Hepatocyte (in vitro differentiated cells): Measurements from ENCODE around the gene PHF20. TPM values are rescaled to one million over a fixed set of nuclear protein-coding genes. Genes with fewer than 3 reads are reported as not detected.

Experiments used
- DNase-seq: peaks from one replicate; pipeline ENCODE4 v3.0.0-alpha.2; 2016; ENCODE audit warnings: low spot score
- H2AFZ ChIP-seq: fragments of 200-600 bp; sonication (generic); 2 replicates; pipeline ENCODE4 v1.6.0; 2016; ENCODE audit warnings: antibody characterized with exemption, mild to moderate bottlenecking
- H3K27ac ChIP-seq: fragments of 200-600 bp; sonication (generic); 2 replicates; pipeline ENCODE4 v1.5.1; 2016; ENCODE audit warnings: mild to moderate bottlenecking
- H3K27me3 ChIP-seq: fragments of 200-600 bp; sonication (generic); 2 replicates; pipeline ENCODE4 v1.6.1; 2016
- H3K36me3 ChIP-seq: fragments of 200-600 bp; sonication (generic); replicated peaks from 2 replicates; pipeline ENCODE4 v1.5.1; 2016; ENCODE audit warnings: low read depth; ENCODE audit not compliant: insufficient read depth
- H3K4me1 ChIP-seq: fragments of 200-600 bp; sonication (generic); 2 replicates; pipeline ENCODE4 v1.5.1; 2016; ENCODE audit warnings: mild to moderate bottlenecking, moderate library complexity; ENCODE audit not compliant: insufficient read depth
- H3K4me2 ChIP-seq: fragments of 200-600 bp; sonication (generic); 2 replicates; pipeline ENCODE4 v1.6.0; 2016
- H3K4me3 ChIP-seq: fragments of 200-600 bp; sonication (generic); 2 replicates; pipeline ENCODE4 v1.5.1; 2016; ENCODE audit warnings: mild to moderate bottlenecking
- H3K79me2 ChIP-seq: fragments of 200-600 bp; sonication (generic); 2 replicates; pipeline ENCODE4 v1.6.0; 2017; ENCODE audit warnings: mild to moderate bottlenecking
- H3K9me2 ChIP-seq: fragments of 200-600 bp; sonication (generic); replicated peaks from 2 replicates; pipeline ENCODE4 v1.6.0; 2017; ENCODE audit warnings: mild to moderate bottlenecking; ENCODE audit not compliant: insufficient read depth
- H3K9me3 ChIP-seq: fragments of 200-600 bp; sonication (generic); 2 replicates; pipeline ENCODE4 v1.5.1; 2016; ENCODE audit warnings: low read depth, mild to moderate bottlenecking
- H4K20me1 ChIP-seq: fragments of 200-600 bp; sonication (generic); 2 replicates; pipeline ENCODE4 v1.6.0; 2016; ENCODE audit warnings: mild to moderate bottlenecking; ENCODE audit not compliant: insufficient read depth, poor library complexity, severe bottlenecking
- CTCF ChIP-seq: fragments of 200-600 bp; sonication (generic); IDR thresholded peaks from 2 replicates; pipeline ENCODE4 v1.5.1; 2016; ENCODE audit warnings: antibody characterized with exemption, mild to moderate bottlenecking; ENCODE audit not compliant: poor library complexity
- EZH2 ChIP-seq: fragments of 200-600 bp; sonication (generic); IDR thresholded peaks from 2 replicates; pipeline ENCODE4 v1.6.1; 2016; ENCODE audit warnings: antibody characterized with exemption, mild to moderate bottlenecking, borderline replicate concordance
- EZH2phosphoT487 ChIP-seq: fragments of 200-600 bp; sonication (generic); IDR thresholded peaks from one replicate; pipeline ENCODE4 v1.6.1; 2018; ENCODE audit warnings: antibody characterized with exemption, mild to moderate bottlenecking, low read depth, moderate library complexity; ENCODE audit not compliant: unreplicated experiment, severe bottlenecking
- WGBS: methylation state at CpG from one replicate; pipeline ENCODE4 v1.1.6; 2016; ENCODE audit warnings: low lambda C conversion rate; ENCODE audit errors: missing lambda C conversion rate; 5-methylcytosine and 5-hydroxymethylcytosine counted together
- polyA plus RNA-seq: library from polyadenylated mRNA; unstranded; fragments of >200 nt; fragmentation: Nextera tagmentation; extraction: Ambion mirVana; gene quantifications from 2 replicates; pipeline ENCODE4 v1.2.1, GENCODE V29; 2016
- total RNA-seq: library from RNA; depleted of rRNA; stranded (reverse); fragments of >200 nt; gene quantifications from 2 replicates; pipeline ENCODE4 v1.2.3, GENCODE V29; 2014

Gene PHF20
- total and polyA plus RNA-seq, 2 experiments from 2014 or later, result 24.0 to 24.2 TPM

DNA sequence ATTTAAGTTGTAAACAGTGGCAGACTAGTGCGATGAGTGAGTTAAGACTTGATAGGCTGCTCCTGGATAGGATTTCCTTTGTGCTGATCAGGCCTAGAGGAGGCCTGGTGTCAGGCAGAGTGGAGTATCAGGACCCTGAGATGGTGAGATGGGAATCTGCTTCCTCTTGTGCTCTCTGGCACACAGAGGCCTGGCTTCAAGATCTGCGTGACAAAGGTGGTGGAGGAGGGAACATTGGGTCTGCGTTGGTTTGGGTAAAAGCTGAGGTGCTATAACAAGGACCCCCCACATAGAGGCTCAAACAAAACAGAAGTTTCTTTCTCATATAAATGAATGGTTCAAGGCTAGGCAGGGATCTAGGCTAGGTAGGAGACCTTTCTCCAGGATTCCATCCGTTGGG lies 162.2 kb downstream of the PHF20 start:
- Histone ChIP-seq H3K4me1 (no peaks in the 10 kb centered on the region), H3K9me2 (no peaks in the 10 kb centered on the region), H3K27ac (no peak overlapping the region), H3K27me3 (no peaks in the 10 kb centered on the region), H3K79me2 (no peaks in the 10 kb centered on the region), H2AFZ (no peak overlapping the region), H3K4me3 (no peak overlapping the region), H3K4me2 (no peak overlapping the region), H4K20me1 (no peaks in the 10 kb centered on the region), H3K9me3 (no peaks in the 10 kb centered on the region), H3K36me3 (no peaks in the 10 kb centered on the region)
- DNase-seq, result no peak
- WGBS, result 88% methylated on average over 4 of the region's 4 CpGs
- TF ChIP-seq EZH2, result no peak
- TF ChIP-seq CTCF, result no peak
- no peak for TF ChIP-seq EZH2phosphoT487

GRCh38 chr20:35939264-35939663 lies 167.4 kb downstream of the PHF20 start:
- no peak for DNase-seq
- no peak overlapping the region for H2AFZ ChIP-seq
- TF ChIP-seq EZH2 (no peak), EZH2phosphoT487 (no peak), CTCF (no peak)
- 89% methylated on average over 3 of the region's 3 CpGs for WGBS
- H3K79me2 ChIP-seq, result no peaks in the 10 kb centered on the region
- H3K9me3 ChIP-seq, result no peaks in the 10 kb centered on the region
- no peaks in the 10 kb centered on the region for H3K36me3 ChIP-seq
- H3K4me1 ChIP-seq, result no peaks in the 10 kb centered on the region
- no peaks in the 10 kb centered on the region for H3K9me2 ChIP-seq
- H3K4me3 ChIP-seq, result no peak overlapping the region
- no peaks in the 10 kb centered on the region for H3K27me3 ChIP-seq
- no peak overlapping the region for H3K4me2 ChIP-seq
- H3K27ac ChIP-seq, result no peak overlapping the region
- no peaks in the 10 kb centered on the region for H4K20me1 ChIP-seq

- H3K4me1 ChIP-seq, result no peaks in the 10 kb centered on the region
- DNase-seq, result no peak
- H3K4me2 ChIP-seq, result no peak overlapping the region
- no peak overlapping the region for H3K4me3 ChIP-seq
- no peaks in the 10 kb centered on the region for H3K9me2 ChIP-seq
- no peaks in the 10 kb centered on the region for H3K36me3 ChIP-seq
- no peak overlapping the region for H2AFZ ChIP-seq
- WGBS, result 100% methylated on average over 2 of the region's 2 CpGs
- H3K27ac ChIP-seq, result no peak overlapping the region
- H3K9me3 ChIP-seq, result no peaks in the 10 kb centered on the region
- no peaks in the 10 kb centered on the region for H4K20me1 ChIP-seq
- H3K27me3 ChIP-seq, result no peaks in the 10 kb centered on the region
- no peak for TF ChIP-seq CTCF
- TF ChIP-seq EZH2, result no peak
- TF ChIP-seq EZH2phosphoT487, result no peak
- H3K79me2 ChIP-seq, result no peaks in the 10 kb centered on the region
These were observed 169.8 kb downstream of the PHF20 start for GRCh38 chr20:35941620-35942019.

GRCh38 chr20:35942243-35942642 lies 170.4 kb downstream of the PHF20 start:
- 90% methylated on average over 2 of the region's 2 CpGs for WGBS
- no peaks in the 10 kb centered on the region for H3K9me3 ChIP-seq
- no peak for DNase-seq
- no peak overlapping the region for H2AFZ ChIP-seq
- H3K4me3 ChIP-seq, result no peak overlapping the region
- TF ChIP-seq CTCF, result no peak
- TF ChIP-seq EZH2phosphoT487, result no peak
- TF ChIP-seq EZH2, result no peak
- no peaks in the 10 kb centered on the region for H4K20me1 ChIP-seq
- no peaks in the 10 kb centered on the region for H3K79me2 ChIP-seq
- H3K4me2 ChIP-seq, result no peak overlapping the region
- H3K9me2 ChIP-seq, result no peaks in the 10 kb centered on the region
- H3K4me1 ChIP-seq, result no peaks in the 10 kb centered on the region
- H3K27ac ChIP-seq, result no peak overlapping the region
- H3K36me3 ChIP-seq, result no peaks in the 10 kb centered on the region
- no peaks in the 10 kb centered on the region for H3K27me3 ChIP-seq
